Measurements from ENCODE around the gene PANK2. TPM values are rescaled to one million over a fixed set of nuclear protein-coding genes. Genes with fewer than 3 reads are reported as not detected.

Gene PANK2
- total and polyA plus RNA-seq, 10 of the 15 experiments (the other 5 are each of a cell fraction or from before 2014, with no cell fraction given): 13.2 to 43.4 (median 33.3) TPM

DNA sequence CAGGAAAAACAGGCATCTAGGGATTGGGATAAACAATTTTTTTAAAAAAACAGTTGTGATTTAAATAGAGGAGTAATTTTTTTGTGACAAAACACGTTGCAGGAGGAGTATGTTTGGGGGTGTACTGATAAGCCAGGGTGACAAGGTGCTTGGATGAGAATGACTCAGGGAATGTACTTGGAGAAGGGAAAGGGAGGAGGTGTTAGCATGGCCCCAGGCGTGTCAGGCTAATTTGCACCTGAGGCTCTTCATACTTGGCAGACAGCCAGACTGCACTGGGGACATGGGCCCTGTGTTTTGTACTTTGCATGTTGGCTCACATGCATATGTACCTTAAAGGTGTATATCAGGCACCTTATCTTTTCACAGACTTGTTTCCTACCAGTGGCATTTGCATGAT lies 22.8 kb downstream of the PANK2 start:
- peaks cover 26% of the 10 kb centered on the region for H3K4me1 ChIP-seq (ENCODE audit: control insufficient read depth, insufficient read depth, low read length)
- BruUV-seq (replicated peaks): TSS peak; percentile 38
- no peak overlapping the region for H3K4me2 ChIP-seq (ENCODE audit: control insufficient read depth, insufficient read depth)
- no peak overlapping the region for H2AFZ ChIP-seq (ENCODE audit: control insufficient read depth, low read depth, low read length)
- DNase-seq (ENCODE audit: low read depth, low spot score): no peak
- H3K79me2 ChIP-seq (ENCODE audit: control insufficient read depth, insufficient read depth, low read length): peaks cover 65% of the 10 kb centered on the region
- ATAC-seq: no peak
- FAIRE-seq: no peak
- ChIA-PET SMC1A (ENCODE audit: uncharacterized antibody, unreplicated experiment) (interaction anchor here (1.2 to 2.8 kb wide), 2 partner anchors 10 to 19 kb away, joined by 3 to 17 read pairs; no protein-coding TSS in a partner anchor), POLR2A (interaction anchor here (0.7 kb wide), 1 partner anchor 11 kb away, joined by 3 read pairs; no protein-coding TSS in a partner anchor), RAD21 (ENCODE audit: unreplicated experiment) (no interaction called here), CTCF (no interaction called here)
- H3K27me3 ChIP-seq (replicated peaks in 1 of 2; ENCODE audit: control insufficient read depth in 2 of 2, insufficient read depth in 2 of 2, low read length in 1 of 2): no peaks in the 10 kb centered on the region
- H3K9me3 ChIP-seq (replicated peaks; ENCODE audit: control insufficient read depth, insufficient read depth, low read length): no peaks in the 10 kb centered on the region
- no peak overlapping the region for H3K4me3 ChIP-seq
- peaks cover 10% of the 10 kb centered on the region for H4K20me1 ChIP-seq (ENCODE audit: control insufficient read depth, insufficient read depth)
- H3K36me3 ChIP-seq (ENCODE audit: control insufficient read depth in 2 of 2, insufficient read depth in 2 of 2, low read length in 1 of 2): peaks cover 18 to 47% of the 10 kb centered on the region in 2 experiments
- no peak overlapping the region for H3K9ac ChIP-seq (ENCODE audit: control insufficient read depth, insufficient read depth, low read length)
- H3K27ac ChIP-seq (ENCODE audit: control insufficient read depth, insufficient read depth): no peak overlapping the region
- in situ Hi-C loops (cut with MboI): no loop called here
- intact Hi-C loops (cut with micrococcal nuclease; ENCODE audit: unreplicated experiment): no loop called here
- 88% methylated on average over 2 of the region's 2 CpGs for WGBS (ENCODE audit: insufficient coverage, insufficient replicate concordance, low lambda C conversion rate, missing lambda C conversion rate)
- no peak for TF ChIP-seq EGR1 (IDR thresholded peaks at IDR 0.05; ENCODE audit: borderline replicate concordance in 1 of 2, low read depth in 2 of 2, low read length in 2 of 2)
- TF ChIP-seq, protein P1, sequence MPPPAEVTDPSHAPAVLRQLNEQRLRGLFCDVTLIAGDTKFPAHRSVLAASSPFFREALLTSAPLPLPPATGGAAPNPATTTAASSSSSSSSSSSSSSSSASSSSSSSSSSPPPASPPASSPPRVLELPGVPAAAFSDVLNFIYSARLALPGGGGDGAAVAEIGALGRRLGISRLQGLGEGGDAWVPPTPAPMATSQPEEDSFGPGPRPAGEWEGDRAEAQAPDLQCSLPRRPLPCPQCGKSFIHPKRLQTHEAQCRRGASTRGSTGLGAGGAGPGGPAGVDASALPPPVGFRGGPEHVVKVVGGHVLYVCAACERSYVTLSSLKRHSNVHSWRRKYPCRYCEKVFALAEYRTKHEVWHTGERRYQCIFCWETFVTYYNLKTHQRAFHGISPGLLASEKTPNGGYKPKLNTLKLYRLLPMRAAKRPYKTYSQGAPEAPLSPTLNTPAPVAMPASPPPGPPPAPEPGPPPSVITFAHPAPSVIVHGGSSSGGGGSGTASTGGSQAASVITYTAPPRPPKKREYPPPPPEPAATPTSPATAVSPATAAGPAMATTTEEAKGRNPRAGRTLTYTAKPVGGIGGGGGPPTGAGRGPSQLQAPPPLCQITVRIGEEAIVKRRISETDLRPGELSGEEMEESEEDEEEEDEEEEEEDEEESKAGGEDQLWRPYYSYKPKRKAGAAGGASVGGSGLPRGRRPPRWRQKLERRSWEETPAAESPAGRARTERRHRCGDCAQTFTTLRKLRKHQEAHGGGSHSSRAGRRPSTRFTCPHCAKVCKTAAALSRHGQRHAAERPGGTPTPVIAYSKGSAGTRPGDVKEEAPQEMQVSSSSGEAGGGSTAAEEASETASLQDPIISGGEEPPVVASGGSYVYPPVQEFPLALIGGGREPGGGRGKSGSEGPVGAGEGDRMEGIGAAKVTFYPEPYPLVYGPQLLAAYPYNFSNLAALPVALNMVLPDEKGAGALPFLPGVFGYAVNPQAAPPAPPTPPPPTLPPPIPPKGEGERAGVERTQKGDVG (CRISPR knock-in tag; IDR thresholded peaks at IDR 0.05): no peak
- TF ChIP-seq SMAD1 (IDR thresholded peaks at IDR 0.05; ENCODE audit: low read depth, partially characterized antibody): peak; percentile 72
- 0 out of 2 replicates have a peak, but pooled peaks have one; percentile 21 for TF ChIP-seq POLR2A (IDR thresholded peaks at IDR 0.05; ENCODE audit: low read depth, low read length)
- TF ChIP-seq HDGF (IDR thresholded peaks at IDR 0.05): no peak
- peak; percentile 69 for TF ChIP-seq POLR2AphosphoS5 (IDR thresholded peaks at IDR 0.05; ENCODE audit: low read length)
- no peak for TF ChIP-seq ETV6 (conservative IDR thresholded peaks at IDR 0.05 in 1 of 2, IDR thresholded peaks at IDR 0.05 in 1 of 2; ENCODE audit: borderline replicate concordance in 1 of 2, low read depth in 1 of 2)

All from GM12878 (cell line).